Fibroblast of skin of left biceps (primary cell): ENCODE results near the gene VEGFB.
A peak's percentile ranks its signal among the peaks of the same experiment; 100 is the strongest.

Experiments
- DNase-seq, 2 experiments: peaks; one replicate each; pipeline ENCODE4 v3.0.0-alpha.2; 2013; ENCODE audit warnings: low read depth in 2 of 2

VEGFB gene

GRCh38 chr11:64261556-64262080 is 27.2 kb downstream of the VEGFB start:
- DNase-seq, result no peak

DNA sequence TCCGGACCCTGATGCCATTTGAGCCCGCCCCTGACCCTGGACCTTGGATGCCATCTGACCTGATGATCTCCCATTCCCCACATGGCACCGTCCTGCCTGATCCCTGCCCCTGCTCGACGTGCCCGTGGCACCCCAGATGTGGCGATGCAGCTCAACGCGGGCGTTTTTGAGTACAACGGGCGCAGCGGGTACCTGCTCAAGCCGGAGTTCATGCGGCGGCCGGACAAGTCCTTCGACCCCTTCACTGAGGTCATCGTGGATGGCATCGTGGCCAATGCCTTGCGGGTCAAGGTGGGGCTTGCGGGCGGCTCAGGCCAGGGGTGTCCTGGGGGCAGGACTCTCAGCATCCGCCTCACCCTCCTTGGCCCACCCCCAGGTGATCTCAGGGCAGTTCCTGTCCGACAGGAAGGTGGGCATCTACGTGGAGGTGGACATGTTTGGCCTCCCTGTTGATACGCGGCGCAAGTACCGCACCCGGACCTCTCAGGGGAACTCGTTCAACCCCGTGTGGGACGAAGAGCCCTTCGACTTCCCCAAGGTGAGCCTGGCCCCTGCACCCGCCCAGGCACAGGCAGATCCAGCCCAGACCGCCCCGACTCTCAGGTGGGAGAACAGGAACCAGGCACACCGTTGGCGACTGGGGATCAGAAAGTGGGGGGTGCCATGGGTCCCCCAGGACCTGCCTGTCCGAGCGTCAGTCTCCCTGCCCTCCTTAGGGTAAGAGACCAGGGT is 28.1 kb downstream of the VEGFB start:
- DNase-seq, result no peak

GRCh38 chr11:64263021-64263946 is 28.9 kb downstream of the VEGFB start:
- no peak for DNase-seq

- DNase-seq, result no peak
Observed at GRCh38 chr11:64263947-64264317, 29.5 kb downstream of the VEGFB start.

GRCh38 chr11:64264371-64264852 is 30.0 kb downstream of the VEGFB start:
- DNase-seq, result no peak

GRCh38 chr11:64265176-64266160 is 31.1 kb downstream of the VEGFB start:
- no peak for DNase-seq

GRCh38 chr11:64266339-64266738 is 32.0 kb downstream of the VEGFB start:
- DNase-seq, result no peak

GRCh38 chr11:64267207-64267945 is 33.0 kb downstream of the VEGFB start:
- no peak for DNase-seq

DNA sequence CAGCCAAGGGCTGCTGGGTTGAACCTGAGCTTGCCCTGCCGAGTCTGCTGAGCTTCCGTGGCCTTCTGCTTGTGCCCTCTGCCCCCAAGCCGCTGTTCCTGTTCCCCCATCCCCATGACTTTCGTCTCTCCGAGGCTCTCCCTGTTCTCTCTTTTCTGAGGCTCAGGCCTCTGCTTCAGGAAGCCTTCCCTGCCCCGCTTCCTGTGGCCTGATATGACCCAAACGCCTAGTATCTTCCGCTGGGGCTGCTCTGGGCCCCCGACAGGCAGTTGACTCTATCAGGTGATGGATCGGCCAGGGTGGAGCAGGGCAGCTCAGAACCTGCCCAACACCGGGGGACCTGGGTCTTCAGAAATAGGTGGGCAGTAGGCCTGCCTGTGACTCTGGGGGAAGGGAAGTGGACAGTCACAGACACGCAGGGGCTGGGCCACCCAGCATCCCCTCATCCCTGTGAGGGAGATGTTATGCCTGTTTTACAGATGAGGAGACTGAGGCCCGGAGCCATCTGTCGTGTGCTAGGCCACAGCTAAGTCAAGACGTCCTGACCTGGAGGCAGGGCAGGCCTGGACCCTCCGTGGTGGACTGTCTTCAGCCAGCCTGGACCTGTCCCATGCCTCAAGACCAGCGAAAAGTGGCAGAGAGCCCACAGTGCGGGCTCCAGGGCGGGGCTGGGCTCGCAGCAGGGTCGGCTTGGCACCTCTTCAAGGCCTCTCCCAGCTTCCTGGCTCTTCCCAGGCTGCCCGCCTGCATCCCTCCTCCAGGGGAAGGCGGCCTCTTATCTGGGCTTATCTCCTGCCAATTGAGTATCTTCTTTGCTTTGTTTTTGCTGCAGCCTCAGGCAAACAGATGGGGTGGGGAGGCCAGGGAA is 33.9 kb downstream of the VEGFB start:
- no peak for DNase-seq

DNA sequence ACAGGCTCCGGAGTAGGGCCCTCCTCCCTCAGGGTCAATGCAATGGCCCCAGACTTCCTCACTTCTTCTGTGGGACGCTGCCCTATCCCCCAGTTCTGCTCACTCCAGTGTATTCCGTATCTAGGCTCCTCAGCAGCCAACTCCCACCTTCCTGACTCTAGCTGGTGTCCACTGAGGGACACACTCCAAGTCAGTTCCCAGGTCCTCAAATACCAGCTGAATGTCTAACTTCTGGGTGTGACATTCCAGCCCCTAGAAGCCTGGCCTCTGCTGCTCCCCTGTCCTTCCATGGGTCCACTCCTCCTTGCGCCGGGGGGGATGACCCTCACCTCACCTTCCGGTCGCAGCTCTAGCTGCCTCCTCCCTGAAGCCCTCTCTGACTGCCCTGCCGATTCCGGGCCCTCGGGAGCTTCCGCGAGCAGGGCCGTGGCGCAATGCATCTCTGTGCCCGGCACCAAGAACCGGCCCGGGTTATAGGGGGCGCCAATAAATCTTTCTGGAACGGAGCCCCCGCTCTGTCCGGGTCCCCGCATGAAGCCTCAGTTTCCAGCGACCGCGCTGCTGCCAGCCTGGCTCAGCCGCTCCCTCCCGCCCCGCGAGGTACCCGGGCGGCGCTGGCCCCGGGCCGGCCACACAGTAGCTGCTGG is 34.6 kb downstream of the VEGFB start:
- no peak for DNase-seq

- peak; percentile 100 for DNase-seq
Observed at GRCh38 chr11:64269540-64270220, 35.3 kb downstream of the VEGFB start.

DNA sequence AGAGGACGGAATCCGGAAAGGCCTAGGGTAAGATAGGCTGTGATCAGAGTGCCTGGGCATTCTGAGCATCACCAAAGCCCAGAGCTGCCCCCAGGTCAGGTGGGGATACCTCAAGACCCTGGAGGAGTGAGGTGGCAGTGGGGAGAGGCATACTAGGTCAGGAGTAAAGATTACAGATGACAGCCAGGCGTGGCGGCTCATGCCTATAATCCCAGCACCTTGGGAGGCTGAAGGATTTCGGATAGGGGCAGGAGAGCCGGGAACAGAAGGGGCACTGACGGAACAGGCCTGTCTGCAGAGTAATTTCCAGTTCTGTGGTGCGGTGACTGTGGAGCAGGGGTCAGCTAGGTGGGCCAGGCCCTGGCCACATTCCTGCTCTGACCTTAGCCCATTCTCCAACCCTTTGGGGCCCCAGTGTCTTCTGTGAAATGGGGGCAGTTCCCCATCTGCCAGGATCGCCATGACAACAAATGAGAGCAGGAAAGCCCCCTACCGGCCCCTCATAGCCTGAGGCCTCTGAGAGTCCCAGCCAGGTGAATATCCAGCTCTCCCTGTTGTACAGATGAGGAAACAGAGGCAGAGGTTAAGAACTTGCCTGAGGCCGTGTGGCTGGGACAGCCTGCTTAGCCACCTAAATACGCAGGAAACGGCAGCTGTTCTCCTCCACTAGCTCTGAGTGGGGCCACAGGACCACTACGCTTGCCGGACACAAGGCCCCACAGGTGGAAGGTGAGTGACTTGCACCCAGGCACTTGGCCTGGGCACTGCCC is 40.8 kb downstream of the VEGFB start:
- DNase-seq, result no peak

GRCh38 chr11:64275841-64276240 is 41.5 kb downstream of the VEGFB start:
- no peak for DNase-seq

GRCh38 chr11:64276653-64277431 is 42.5 kb downstream of the VEGFB start:
- no peak for DNase-seq

GRCh38 chr11:64278576-64279190 is 44.3 kb downstream of the VEGFB start:
- no peak for DNase-seq

DNA sequence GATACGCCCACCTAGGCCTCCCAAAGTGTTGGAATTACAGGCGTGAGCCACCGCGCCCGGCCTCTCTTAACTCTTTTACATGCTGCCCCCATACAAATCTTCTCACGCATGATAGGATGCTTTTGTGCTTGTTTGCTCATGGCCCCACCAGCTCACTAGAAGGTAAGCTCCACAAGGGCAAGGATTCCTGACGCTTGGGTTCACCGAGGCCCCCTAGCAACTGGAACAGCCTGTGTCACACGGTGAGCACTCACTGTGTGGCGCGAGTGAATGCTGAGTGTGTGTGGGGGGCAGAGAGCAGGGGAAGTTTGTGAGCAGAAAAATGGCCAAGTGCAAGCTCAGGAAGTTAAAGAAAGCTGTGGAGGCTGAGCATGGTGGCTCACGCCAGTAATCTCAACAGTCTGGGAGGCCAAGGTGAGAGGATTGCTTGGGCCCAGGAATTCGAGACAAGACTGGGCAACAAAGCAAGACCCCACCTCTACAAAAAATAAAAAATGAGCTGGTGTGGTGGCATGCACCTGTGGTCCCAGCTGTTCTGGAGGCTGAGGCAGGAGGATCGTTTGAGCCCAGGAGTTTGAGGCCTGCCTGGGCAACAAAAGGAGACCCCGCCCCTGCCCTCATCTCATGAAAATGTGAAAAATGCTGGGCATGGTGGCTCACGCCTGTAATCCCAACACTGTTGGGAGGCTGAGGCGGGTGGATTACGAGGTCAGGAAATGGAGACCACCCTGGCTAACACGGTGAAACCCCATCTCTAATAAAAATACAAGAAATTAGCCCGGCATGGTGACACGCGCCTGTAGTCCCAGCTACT is 47.8 kb downstream of the VEGFB start:
- no peak for DNase-seq
